Effector memory CD4-positive, alpha-beta T cell (primary cell): ENCODE results near the gene LRG1.

ENCODE experiments used
- DNase-seq, 3 donors: peaks; one replicate each; pipeline ENCODE4 v3.0.0-alpha.2; 2020
- H3K27ac ChIP-seq: 2 replicates; pipeline ENCODE4 v1.7.0; 2013; ENCODE audit warnings: mild to moderate bottlenecking, low read length, moderate library complexity; ENCODE audit not compliant: insufficient read depth, poor library complexity, severe bottlenecking
- H3K27me3 ChIP-seq: replicated peaks from 2 replicates; pipeline ENCODE4 v1.7.0; 2013; ENCODE audit warnings: mild to moderate bottlenecking, low read length; ENCODE audit not compliant: insufficient read depth, control insufficient read depth, poor library complexity, severe bottlenecking
- H3K36me3 ChIP-seq: 2 replicates; pipeline ENCODE4 v1.7.0; 2013; ENCODE audit warnings: mild to moderate bottlenecking, low read length, moderate library complexity; ENCODE audit not compliant: control insufficient read depth, insufficient read depth
- H3K4me1 ChIP-seq: 2 replicates; pipeline ENCODE4 v1.7.0; 2013; ENCODE audit warnings: low read length, mild to moderate bottlenecking; ENCODE audit not compliant: control insufficient read depth, insufficient read depth, poor library complexity, severe bottlenecking
- H3K4me3 ChIP-seq: 2 replicates; pipeline ENCODE4 v1.7.0; 2013; ENCODE audit warnings: low read length, low read depth, mild to moderate bottlenecking; ENCODE audit not compliant: insufficient read depth, poor library complexity, severe bottlenecking
- H3K9me3 ChIP-seq: 2 replicates; pipeline ENCODE4 v1.7.0; 2013; ENCODE audit warnings: mild to moderate bottlenecking, low read length, moderate library complexity; ENCODE audit not compliant: control insufficient read depth

The LRG1 gene

GRCh38 chr19:4559569-4559968 lies 19.7 kb upstream of the LRG1 start, which contains the start of gene SEMA6B:
Gene SEMA6B, minus strand, starts transcription at chr19:4559684. Its CDS starts 1,227 bp downstream, at chr19:4558457.
- H3K4me3 ChIP-seq: no peak within 1 kb of the TSS

GRCh38 chr19:4557971-4558941 lies 18.4 kb upstream of the LRG1 start:
- Histone ChIP-seq H3K36me3 (no peaks in the 10 kb centered on the region), H3K4me3 (no peak overlapping the region), H3K4me1 (peaks cover 3% of the 10 kb centered on the region), H3K9me3 (no peaks in the 10 kb centered on the region), H3K27me3 (no peaks in the 10 kb centered on the region), H3K27ac (no peak overlapping the region)
- DNase-seq: peak in 1 of 3 donors; percentile 15

More at GRCh38 chr19:4559569-4559968, 19.7 kb upstream of the LRG1 start, which contains the start of gene SEMA6B:
- H3K27ac ChIP-seq: no peak within 1 kb of the TSS
- no peaks in the 10 kb centered on the region for H3K27me3 ChIP-seq
- no peaks in the 10 kb centered on the region for H3K9me3 ChIP-seq
- H3K36me3 ChIP-seq: no peaks in the 10 kb centered on the region
- no peak for DNase-seq
- peaks cover 3% of the 10 kb centered on the region for H3K4me1 ChIP-seq

- Histone ChIP-seq H3K4me3 (no peak overlapping the region), H3K27me3 (no peaks in the 10 kb centered on the region), H3K27ac (no peak overlapping the region), H3K9me3 (no peaks in the 10 kb centered on the region), H3K4me1 (peaks cover 3% of the 10 kb centered on the region), H3K36me3 (no peaks in the 10 kb centered on the region)
- no peak for DNase-seq
These were observed 17.5 kb upstream of the LRG1 start for GRCh38 chr19:4557144-4557970.

- Histone ChIP-seq H3K9me3 (no peaks in the 10 kb centered on the region), H3K36me3 (no peaks in the 10 kb centered on the region), H3K4me3 (no peak overlapping the region), H3K27ac (no peak overlapping the region), H3K27me3 (no peaks in the 10 kb centered on the region), H3K4me1 (peaks cover 3% of the 10 kb centered on the region)
- DNase-seq: no peak
These were observed 16.8 kb upstream of the LRG1 start for GRCh38 chr19:4556597-4557127.

GRCh38 chr19:4555657-4556561 lies 16.1 kb upstream of the LRG1 start:
- DNase-seq: no peak
- Histone ChIP-seq H3K4me3 (no peak overlapping the region), H3K27me3 (no peaks in the 10 kb centered on the region), H3K9me3 (no peaks in the 10 kb centered on the region), H3K36me3 (no peaks in the 10 kb centered on the region), H3K4me1 (peaks cover 3% of the 10 kb centered on the region), H3K27ac (no peak overlapping the region)

GRCh38 chr19:4554717-4555116 lies 14.9 kb upstream of the LRG1 start:
- H3K4me3 ChIP-seq: no peak overlapping the region
- peaks cover 3% of the 10 kb centered on the region for H3K4me1 ChIP-seq
- H3K27me3 ChIP-seq: no peaks in the 10 kb centered on the region
- no peak overlapping the region for H3K27ac ChIP-seq
- H3K9me3 ChIP-seq: no peaks in the 10 kb centered on the region
- no peak for DNase-seq
- H3K36me3 ChIP-seq: no peaks in the 10 kb centered on the region

GRCh38 chr19:4553775-4554174 lies 13.9 kb upstream of the LRG1 start:
- peaks cover 3% of the 10 kb centered on the region for H3K4me1 ChIP-seq
- no peak overlapping the region for H3K4me3 ChIP-seq
- no peaks in the 10 kb centered on the region for H3K9me3 ChIP-seq
- H3K27me3 ChIP-seq: no peaks in the 10 kb centered on the region
- H3K36me3 ChIP-seq: no peaks in the 10 kb centered on the region
- H3K27ac ChIP-seq: no peak overlapping the region
- no peak for DNase-seq

GRCh38 chr19:4553092-4553695 lies 13.4 kb upstream of the LRG1 start:
- no peak overlapping the region for H3K4me3 ChIP-seq
- H3K27me3 ChIP-seq: no peaks in the 10 kb centered on the region
- no peak overlapping the region for H3K27ac ChIP-seq
- no peak for DNase-seq
- no peaks in the 10 kb centered on the region for H3K9me3 ChIP-seq
- H3K36me3 ChIP-seq: no peaks in the 10 kb centered on the region
- peaks cover 2% of the 10 kb centered on the region for H3K4me1 ChIP-seq

GRCh38 chr19:4552525-4552819 lies 12.6 kb upstream of the LRG1 start:
- H3K27ac ChIP-seq: no peak overlapping the region
- no peaks in the 10 kb centered on the region for H3K36me3 ChIP-seq
- H3K4me3 ChIP-seq: no peak overlapping the region
- no peaks in the 10 kb centered on the region for H3K27me3 ChIP-seq
- H3K9me3 ChIP-seq: no peaks in the 10 kb centered on the region
- no peaks in the 10 kb centered on the region for H3K4me1 ChIP-seq
- no peak for DNase-seq
